H1 (cell line): ENCODE measurements around the gene FGD4. TPM values are rescaled to one million over a fixed set of nuclear protein-coding genes. Genes with fewer than 3 reads are reported as not detected.

Source experiments
- CTCF ChIA-PET: fragments of 300-600 bp; sonication (Branson Sonifier 250); formaldehyde crosslinking; loops from one replicate; lab custom pipeline; 2021; ENCODE audit not compliant: partially characterized antibody; lab: Charles Lee
- POLR2A ChIA-PET: fragments of 300-600 bp; sonication (Branson Sonifier 250); formaldehyde crosslinking; loops from one replicate; lab custom pipeline; 2021; ENCODE audit warnings: inconsistent platforms; ENCODE audit not compliant: partially characterized antibody; lab: Charles Lee
- DNase-seq, 2 experiments: peaks; one replicate each; pipeline versions ENCODE4 v3.0.0 to v3.0.0-alpha.2; 2010 to 2022; ENCODE audit warnings: low spot score in 2 of 2, low read depth in 1 of 2, mixed read lengths in 1 of 2
- FAIRE-seq: peaks from 2 replicates; lab custom pipeline; 2011; peaks lifted over from hg19 to GRCh38; lab: Jason Lieb, UNC
- H2AFZ ChIP-seq: 2 replicates; pipeline ENCODE4 v1.8.1; 2012; ENCODE audit warnings: low read length, inconsistent platforms
- H2AK5ac ChIP-seq: 2 replicates; pipeline ENCODE4 v1.6.1; 2013; ENCODE audit warnings: low read depth, low read length
- H2BK120ac ChIP-seq: replicated peaks from 2 replicates; pipeline ENCODE3; 2013; ENCODE audit warnings: low read depth, low read length, inconsistent platforms
- H2BK12ac ChIP-seq: 2 replicates; pipeline ENCODE4 v1.6.1; 2013; ENCODE audit warnings: low read depth, low read length
- H2BK15ac ChIP-seq: 2 replicates; pipeline ENCODE4 v1.6.1; 2013; ENCODE audit warnings: low read length
- H2BK20ac ChIP-seq: 2 replicates; pipeline ENCODE4 v1.6.1; 2013; ENCODE audit warnings: low read length
- H2BK5ac ChIP-seq: 2 replicates; pipeline ENCODE4 v1.6.1; 2013; ENCODE audit warnings: low read depth, low read length
- H3K14ac ChIP-seq: 2 replicates; pipeline ENCODE4 v1.6.1; 2013; ENCODE audit warnings: inconsistent platforms; ENCODE audit not compliant: insufficient read length
- H3K18ac ChIP-seq: 2 replicates; pipeline ENCODE4 v1.6.1; 2013; ENCODE audit warnings: low read length; ENCODE audit errors: extremely low read depth
- H3K23ac ChIP-seq: 2 replicates; pipeline ENCODE4 v1.6.1; 2013; ENCODE audit warnings: inconsistent platforms; ENCODE audit not compliant: insufficient read length
- H3K23me2 ChIP-seq: 2 replicates; pipeline ENCODE4 v1.6.1; 2013; ENCODE audit warnings: low read depth, low read length
- H3K27ac ChIP-seq: 2 replicates; pipeline ENCODE4 v1.6.1; 2011; ENCODE audit warnings: low read depth, low read length, inconsistent platforms
- H3K27me3 ChIP-seq, 4 experiments: replicated peaks in 1 of 4; 1 replicate in 1 of 4; 2 replicates in 3 of 4; pipeline versions ENCODE4 v1.6.1 to v1.8.1; 2011 to 2013; ENCODE audit warnings: low read length in 3 of 4, mild to moderate bottlenecking in 3 of 4, inconsistent platforms in 2 of 4, mixed read lengths in 2 of 4, moderate library complexity in 1 of 4; ENCODE audit not compliant: control insufficient read depth in 3 of 4, insufficient read depth in 3 of 4; ENCODE audit errors: extremely low read depth in 1 of 4
- H3K36me3 ChIP-seq, 4 experiments: 2 replicates each; pipeline versions ENCODE4 v1.6.1 to v1.8.1; 2011 to 2013; ENCODE audit warnings: mild to moderate bottlenecking in 4 of 4, low read length in 3 of 4, moderate library complexity in 2 of 4, control low read depth in 1 of 4, inconsistent platforms in 1 of 4; ENCODE audit not compliant: insufficient read depth in 4 of 4, control insufficient read depth in 2 of 4
- H3K4ac ChIP-seq: replicated peaks from 2 replicates; pipeline ENCODE3; 2013; ENCODE audit warnings: low read length, low read depth, mixed read lengths, inconsistent platforms; ENCODE audit not compliant: insufficient read length
- H3K4me1 ChIP-seq, 4 experiments: replicated peaks in 1 of 4; 1 replicate in 1 of 4; 2 replicates in 3 of 4; pipeline versions ENCODE4 v1.6.1 to v1.8.1; 2011 to 2013; ENCODE audit warnings: low read length in 3 of 4, inconsistent platforms in 2 of 4, mixed read lengths in 1 of 4; ENCODE audit not compliant: insufficient read depth in 4 of 4, control insufficient read depth in 3 of 4
- H3K4me2 ChIP-seq, 2 experiments: 2 replicates each; pipeline versions ENCODE4 v1.6.1 to v1.8.1; 2011 to 2013; ENCODE audit warnings: low read depth in 2 of 2, low read length in 2 of 2, control low read depth in 1 of 2, inconsistent platforms in 1 of 2, mild to moderate bottlenecking in 1 of 2; ENCODE audit not compliant: insufficient read depth in 1 of 2
- H3K4me3 ChIP-seq, 4 experiments: fragments of 200-600, 300-600 bp in 1 of 4; sonication (generic), shearing (Covaris generic), sonication (Bioruptor Twin) in 1 of 4; 2 replicates each; pipeline versions ENCODE4 v1.5.1 to v1.8.1; 2011 to 2016; ENCODE audit warnings: low read length in 4 of 4, low read depth in 3 of 4, control low read depth in 2 of 4, inconsistent platforms in 2 of 4, mild to moderate bottlenecking in 2 of 4, mixed read lengths in 1 of 4, moderate library complexity in 1 of 4; ENCODE audit not compliant: insufficient read depth in 2 of 4; ENCODE audit errors: extremely low read depth in 1 of 4
- H3K56ac ChIP-seq: replicated peaks from 2 replicates; pipeline ENCODE3; 2013; ENCODE audit warnings: low read depth, mild to moderate bottlenecking, mixed read lengths, low read length, inconsistent platforms; ENCODE audit not compliant: insufficient read length
- H3K79me1 ChIP-seq: 2 replicates; pipeline ENCODE4 v1.6.1; 2013; ENCODE audit warnings: low read depth, low read length, control low read depth
- H3K79me2 ChIP-seq, 2 experiments: 2 replicates each; pipeline versions ENCODE4 v1.6.1 to v1.8.1; 2012 to 2013; ENCODE audit warnings: low read length in 2 of 2, mild to moderate bottlenecking in 2 of 2, inconsistent platforms in 1 of 2; ENCODE audit not compliant: insufficient read depth in 2 of 2, control insufficient read depth in 1 of 2
- H3K9ac ChIP-seq, 4 experiments: replicated peaks in 1 of 4; 1 replicate in 1 of 4; 2 replicates in 3 of 4; pipeline versions ENCODE4 v1.6.1 to v1.8.1; 2011 to 2013; ENCODE audit warnings: low read depth in 3 of 4, low read length in 3 of 4, control low read depth in 2 of 4, mild to moderate bottlenecking in 2 of 4, moderate library complexity in 2 of 4, inconsistent platforms in 1 of 4; ENCODE audit errors: extremely low read depth in 1 of 4
- H3K9me3 ChIP-seq, 2 experiments: 2 replicates each; pipeline versions ENCODE4 v1.6.1 to v1.8.1; 2012 to 2013; ENCODE audit warnings: mild to moderate bottlenecking in 2 of 2, moderate library complexity in 2 of 2, control low read depth in 1 of 2, inconsistent platforms in 1 of 2, low read depth in 1 of 2, low read length in 1 of 2, mixed read lengths in 1 of 2; ENCODE audit not compliant: insufficient read depth in 2 of 2
- H4K20me1 ChIP-seq, 2 experiments: replicated peaks in 1 of 2; 2 replicates each; pipeline versions ENCODE3 to v1.8.1; 2011 to 2013; ENCODE audit warnings: inconsistent platforms in 2 of 2, low read length in 2 of 2, mild to moderate bottlenecking in 1 of 2; ENCODE audit not compliant: insufficient read depth in 2 of 2, control insufficient read depth in 1 of 2
- H4K5ac ChIP-seq: 2 replicates; pipeline ENCODE4 v1.6.1; 2013; ENCODE audit warnings: low read length, low read depth, mixed read lengths, inconsistent platforms; ENCODE audit not compliant: insufficient read length
- H4K8ac ChIP-seq: 2 replicates; pipeline ENCODE4 v1.8.0; 2013; ENCODE audit warnings: mild to moderate bottlenecking, moderate library complexity, low read length, inconsistent platforms; ENCODE audit not compliant: insufficient read depth; ENCODE audit errors: extremely low read depth
- H4K91ac ChIP-seq: replicated peaks from 2 replicates; pipeline ENCODE3; 2013; ENCODE audit warnings: low read length, mixed read lengths, inconsistent platforms; ENCODE audit not compliant: insufficient read length
- EP300 ChIP-seq, 2 experiments: IDR thresholded peaks; 1 replicate in 1 of 2; 2 replicates in 1 of 2; pipeline ENCODE4 v1.6.1; 2011 to 2012; ENCODE audit warnings: low read depth in 2 of 2, low read length in 2 of 2, mild to moderate bottlenecking in 2 of 2, borderline replicate concordance in 1 of 2, inconsistent platforms in 1 of 2, moderate library complexity in 1 of 2
- KDM4A ChIP-seq: IDR thresholded peaks from one replicate; pipeline ENCODE4 v1.7.1; 2012; ENCODE audit warnings: low read depth, mild to moderate bottlenecking, moderate library complexity, low read length, inconsistent platforms; ENCODE audit not compliant: severe bottlenecking
- RAD21 ChIP-seq, 2 experiments: IDR thresholded peaks in 1 of 2; conservative IDR thresholded peaks in 1 of 2; 2 replicates each; pipeline ENCODE4 v1.6.1; 2011; ENCODE audit warnings: low read depth in 2 of 2, low read length in 2 of 2, improper control_type of control experiment in 1 of 2, inconsistent platforms in 1 of 2, mild to moderate bottlenecking in 1 of 2, moderate library complexity in 1 of 2
- WGBS, 2 experiments: shearing (Covaris generic) in 1 of 2; methylation state at CpG; one replicate each; pipeline versions ENCODE4 v1.1.6 to v1.1.7; 2013 to 2015; ENCODE audit warnings: low lambda C conversion rate in 2 of 2, mixed read lengths in 2 of 2, inconsistent platforms in 1 of 2, low coverage in 1 of 2, missing lambda C conversion rate in 1 of 2; ENCODE audit not compliant: insufficient replicate concordance in 2 of 2, insufficient coverage in 1 of 2, insufficient read length in 1 of 2; ENCODE audit errors: extremely low coverage in 1 of 2, missing lambda C conversion rate in 1 of 2; 5-methylcytosine and 5-hydroxymethylcytosine counted together
- polyA plus RNA-seq, 7 experiments: library from polyadenylated mRNA; depleted of rRNA in 3 of 7; stranded (reverse) in 5 of 7; unstranded in 2 of 7; fragments of >200 nt in 5 of 7; fragments of 200-250 nt in 2 of 7; gene quantifications; 1 replicate in 5 of 7; 2 replicates in 1 of 7; 4 replicates in 1 of 7; pipeline versions ENCODE4 v1.2.1 to v1.2.3, GENCODE V29; 2011 to 2013; ENCODE audit warnings: missing spikeins in 2 of 7, mixed read lengths in 2 of 7
- total RNA-seq: library from RNA; stranded (reverse); fragmentation: NEBNext Ultra II Directional; extraction: Animal tissue kit (Norgen Biotek cat#: 25700); gene quantifications from 2 replicates; pipeline ENCODE4 v1.2.1, GENCODE V29; 2021
- TF ChIP-seq, protein P1 (sequence below), 3 experiments: IDR thresholded peaks; 1 replicate in 2 of 3; 2 replicates in 1 of 3; pipeline versions ENCODE4 v1.5.1 to v1.6.1; 2011; ENCODE audit warnings: low read length in 3 of 3, mild to moderate bottlenecking in 3 of 3, inconsistent platforms in 2 of 3, low read depth in 1 of 3, moderate library complexity in 1 of 3; ENCODE audit not compliant: insufficient read depth in 1 of 3; ENCODE audit errors: control extremely low read depth in 1 of 3

The FGD4 gene
- total and polyA plus RNA-seq, 2 of the 8 experiments (the other 6 are each of a cell fraction or from before 2014, with no cell fraction given): 8.5 to 48.2 TPM

DNA sequence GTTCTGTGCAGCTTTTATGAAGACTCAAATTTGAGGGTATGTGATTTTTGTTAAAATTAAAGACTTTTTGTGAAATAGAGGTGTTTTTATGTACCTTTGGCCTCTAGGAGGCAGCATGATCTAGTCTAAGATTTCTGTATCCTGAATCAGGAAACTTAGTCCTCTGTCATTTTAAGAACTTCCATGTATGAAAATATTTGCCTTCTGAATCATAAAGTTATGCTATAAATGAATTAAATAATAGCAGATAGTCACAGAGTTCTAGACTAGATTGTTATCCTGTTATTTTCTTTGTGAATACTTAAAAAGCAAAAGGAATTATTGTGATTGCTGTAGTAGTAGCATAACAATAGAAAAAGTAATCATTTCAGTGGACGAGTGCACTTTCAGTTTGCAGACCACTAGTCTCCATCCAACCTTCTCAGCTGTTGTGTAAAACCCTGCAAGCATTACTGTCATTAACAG, 56.3 kb downstream of the FGD4 start:
- peaks cover 10 to 76% of the 10 kb centered on the region in 2 experiments; a peak in 3 of 4 replicates for H3K79me2 ChIP-seq
- H4K8ac ChIP-seq: no peak overlapping the region
- no peaks in the 10 kb centered on the region for H3K79me1 ChIP-seq
- H4K20me1 ChIP-seq: no peaks in the 10 kb centered on the region
- POLR2A ChIA-PET: interaction anchor here (0.7 to 1.2 kb wide), 2 partner anchors 11 to 223 kb away, joined by 3 read pairs; partner anchors contain the start of gene DNM1L
- no peak for TF ChIP-seq KDM4A
- peak; percentile 57 to 72 for TF ChIP-seq RAD21 (IDR thresholded peaks at IDR 0.05 in 1 of 2, conservative IDR thresholded peaks at IDR 0.05 in 1 of 2; ENCODE audit: low read depth in 2 of 2, low read length in 2 of 2)
- TF ChIP-seq, protein P1, sequence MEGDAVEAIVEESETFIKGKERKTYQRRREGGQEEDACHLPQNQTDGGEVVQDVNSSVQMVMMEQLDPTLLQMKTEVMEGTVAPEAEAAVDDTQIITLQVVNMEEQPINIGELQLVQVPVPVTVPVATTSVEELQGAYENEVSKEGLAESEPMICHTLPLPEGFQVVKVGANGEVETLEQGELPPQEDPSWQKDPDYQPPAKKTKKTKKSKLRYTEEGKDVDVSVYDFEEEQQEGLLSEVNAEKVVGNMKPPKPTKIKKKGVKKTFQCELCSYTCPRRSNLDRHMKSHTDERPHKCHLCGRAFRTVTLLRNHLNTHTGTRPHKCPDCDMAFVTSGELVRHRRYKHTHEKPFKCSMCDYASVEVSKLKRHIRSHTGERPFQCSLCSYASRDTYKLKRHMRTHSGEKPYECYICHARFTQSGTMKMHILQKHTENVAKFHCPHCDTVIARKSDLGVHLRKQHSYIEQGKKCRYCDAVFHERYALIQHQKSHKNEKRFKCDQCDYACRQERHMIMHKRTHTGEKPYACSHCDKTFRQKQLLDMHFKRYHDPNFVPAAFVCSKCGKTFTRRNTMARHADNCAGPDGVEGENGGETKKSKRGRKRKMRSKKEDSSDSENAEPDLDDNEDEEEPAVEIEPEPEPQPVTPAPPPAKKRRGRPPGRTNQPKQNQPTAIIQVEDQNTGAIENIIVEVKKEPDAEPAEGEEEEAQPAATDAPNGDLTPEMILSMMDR (IDR thresholded peaks at IDR 0.05; ENCODE audit: control extremely low read depth in 1 of 3, insufficient read depth in 1 of 3, low read depth in 1 of 3, low read length in 3 of 3): peak in 2 of 3 experiments; percentile 28 to 55; a peak in 2 of 4 replicates
- TF ChIP-seq EP300 (IDR thresholded peaks at IDR 0.05; ENCODE audit: borderline replicate concordance in 1 of 2, low read depth in 2 of 2, low read length in 2 of 2): no peak
- TF ChIP-seq, all 59 proteins: peak for 2
- Histone ChIP-seq H3K4me3 (peak overlapping the region in 1 of 4 experiments; percentile 50; a peak in 2 of 8 replicates), H3K4me2 (peak overlapping the region; percentile 25 to 65; a peak in 1 of 4 replicates), H3K18ac (no peak overlapping the region; the same call in 1 of the 2 replicates), H2BK120ac (peak overlapping the region; percentile 86), H2BK5ac (no peak overlapping the region; the same call in 1 of the 2 replicates), H2BK20ac (0 out of 2 replicates have a peak overlapping the region, but pooled peaks have one; percentile 68), H3K27ac (peak overlapping the region; percentile 57; the same call in 1 of the 2 replicates), H2BK15ac (no peak overlapping the region), H3K4me1 (peaks cover 2 to 21% (median 11%) of the 10 kb centered on the region in 4 experiments), H3K4ac (no peak overlapping the region), H2AK5ac (no peak overlapping the region), H3K36me3 (no peaks in the 10 kb centered on the region; a peak in 1 of 8 replicates), H3K56ac (no peak overlapping the region), H3K27me3 (no peaks in the 10 kb centered on the region), H3K9ac (no peak overlapping the region), H2BK12ac (no peak overlapping the region), H3K14ac (no peak overlapping the region), H3K9me3 (no peaks in the 10 kb centered on the region), H3K23ac (no peak overlapping the region), H3K23me2 (no peaks in the 10 kb centered on the region; the same call in 1 of the 2 replicates), H4K91ac (peak overlapping the region; percentile 87), H2AFZ (no peak overlapping the region), H4K5ac (peak overlapping the region; percentile 75)
- CTCF ChIA-PET: interaction anchor here (0.6 to 3.3 kb wide), 25 partner anchors 10 to 1149 kb away, joined by 3 to 15 read pairs (median 4); no protein-coding TSS in a partner anchor
- FAIRE-seq (peak; percentile 24), DNase-seq (no peak)
- WGBS, 2 experiments: 25% methylated on average over 1 of the region's 1 CpG; no CpG with 5 or more reads in 1 of the 2 experiments
